ENCODE data around the gene RNF168.

DNA sequence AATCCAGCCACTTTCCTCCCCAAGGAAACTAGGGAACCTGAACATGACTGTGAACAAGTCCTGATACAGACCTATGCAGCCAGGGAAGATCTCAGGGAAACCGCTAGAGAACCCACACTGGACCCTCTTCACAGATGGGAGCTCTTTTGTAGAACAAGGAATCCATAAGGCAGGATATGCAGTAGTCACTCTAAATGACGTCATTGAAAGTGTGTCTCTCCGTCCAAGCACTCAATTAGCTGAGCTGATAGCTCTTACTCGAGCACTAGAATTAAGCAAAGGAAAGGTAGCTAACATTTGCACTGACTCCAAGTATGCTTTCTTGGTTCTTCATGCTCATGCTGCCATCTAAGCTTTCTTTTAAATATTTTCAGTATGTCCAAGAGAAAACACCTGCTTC, 21.6 kb upstream of the RNF168 start:
- TF ChIP-seq, protein P1, sequence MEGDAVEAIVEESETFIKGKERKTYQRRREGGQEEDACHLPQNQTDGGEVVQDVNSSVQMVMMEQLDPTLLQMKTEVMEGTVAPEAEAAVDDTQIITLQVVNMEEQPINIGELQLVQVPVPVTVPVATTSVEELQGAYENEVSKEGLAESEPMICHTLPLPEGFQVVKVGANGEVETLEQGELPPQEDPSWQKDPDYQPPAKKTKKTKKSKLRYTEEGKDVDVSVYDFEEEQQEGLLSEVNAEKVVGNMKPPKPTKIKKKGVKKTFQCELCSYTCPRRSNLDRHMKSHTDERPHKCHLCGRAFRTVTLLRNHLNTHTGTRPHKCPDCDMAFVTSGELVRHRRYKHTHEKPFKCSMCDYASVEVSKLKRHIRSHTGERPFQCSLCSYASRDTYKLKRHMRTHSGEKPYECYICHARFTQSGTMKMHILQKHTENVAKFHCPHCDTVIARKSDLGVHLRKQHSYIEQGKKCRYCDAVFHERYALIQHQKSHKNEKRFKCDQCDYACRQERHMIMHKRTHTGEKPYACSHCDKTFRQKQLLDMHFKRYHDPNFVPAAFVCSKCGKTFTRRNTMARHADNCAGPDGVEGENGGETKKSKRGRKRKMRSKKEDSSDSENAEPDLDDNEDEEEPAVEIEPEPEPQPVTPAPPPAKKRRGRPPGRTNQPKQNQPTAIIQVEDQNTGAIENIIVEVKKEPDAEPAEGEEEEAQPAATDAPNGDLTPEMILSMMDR (IDR thresholded peaks at IDR 0.05; ENCODE audit: low read length), result no peak
- TF ChIP-seq EZH2 (optimal IDR thresholded peaks at IDR 0.05; ENCODE audit: low read depth, low read length) (no peak), EZH2phosphoT487 (IDR thresholded peaks at IDR 0.05; ENCODE audit: low read length) (no peak)
